Activated CD8-positive, alpha-beta memory T cell treated with anti-CD3 and anti-CD28 coated beads for 48 hours (primary cell): ENCODE data around the gene SENP3.

ENCODE experiments used
- DNase-seq, 3 experiments: peaks; one replicate each; pipeline ENCODE4 v3.0.0-alpha.2; 2020; ENCODE audit warnings: low read depth in 2 of 3, low spot score in 2 of 3

The SENP3 gene

GRCh38 chr17:7575959-7576358, 14.2 kb downstream of the SENP3 start:
- no peak for DNase-seq

DNA sequence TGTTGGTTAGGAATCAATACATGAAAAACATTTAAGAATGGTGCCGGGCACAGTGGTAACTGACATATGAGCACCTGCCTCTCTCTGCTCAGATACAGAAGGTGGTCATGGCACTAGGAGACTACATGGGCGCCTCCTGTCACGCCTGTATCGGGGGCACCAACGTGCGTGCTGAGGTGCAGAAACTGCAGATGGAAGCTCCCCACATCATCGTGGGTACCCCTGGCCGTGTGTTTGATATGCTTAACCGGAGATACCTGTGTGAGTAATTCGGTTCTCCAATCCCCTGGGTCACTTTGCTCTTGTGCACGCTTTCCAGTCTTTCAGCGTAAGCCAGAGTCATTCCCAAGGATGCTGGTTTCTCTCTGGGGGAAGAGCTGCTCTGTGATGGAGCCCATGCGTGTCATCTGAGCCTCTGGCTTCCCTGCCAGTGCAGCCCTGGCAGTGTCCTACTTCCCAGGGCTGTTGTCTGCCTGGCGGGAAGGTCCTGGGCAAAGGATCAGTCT, 14.8 kb downstream of the SENP3 start:
- DNase-seq = no peak

DNA sequence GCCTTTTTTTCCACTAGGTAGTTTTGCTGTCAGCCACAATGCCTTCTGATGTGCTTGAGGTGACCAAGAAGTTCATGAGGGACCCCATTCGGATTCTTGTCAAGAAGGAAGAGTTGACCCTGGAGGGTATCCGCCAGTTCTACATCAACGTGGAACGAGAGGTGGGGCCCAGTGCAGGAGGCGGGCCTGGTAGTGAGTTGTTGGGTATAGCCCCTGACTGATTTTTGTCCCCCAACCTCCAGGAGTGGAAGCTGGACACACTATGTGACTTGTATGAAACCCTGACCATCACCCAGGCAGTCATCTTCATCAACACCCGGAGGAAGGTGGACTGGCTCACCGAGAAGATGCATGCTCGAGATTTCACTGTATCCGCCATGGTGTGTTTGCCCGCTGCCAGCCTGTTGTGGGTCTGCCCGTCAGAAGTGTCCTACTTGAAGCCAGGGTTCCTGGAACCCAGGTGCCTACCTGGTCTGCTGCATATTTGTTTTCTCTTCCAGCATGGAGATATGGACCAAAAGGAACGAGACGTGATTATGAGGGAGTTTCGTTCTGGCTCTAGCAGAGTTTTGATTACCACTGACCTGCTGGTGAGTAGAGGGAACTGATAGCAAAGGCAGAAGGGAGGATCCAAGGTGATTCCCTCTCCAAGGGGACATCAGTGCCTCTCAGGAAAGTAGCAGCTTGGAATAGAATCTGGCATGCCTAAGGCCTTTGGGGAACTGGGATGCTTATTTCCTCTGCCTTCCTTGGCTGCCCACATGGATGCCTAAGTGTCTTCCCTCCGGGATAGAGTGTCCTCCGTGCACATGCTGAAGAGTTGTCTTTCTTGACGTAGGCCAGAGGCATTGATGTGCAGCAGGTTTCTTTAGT, 15.8 kb downstream of the SENP3 start:
- DNase-seq = no peak

DNA sequence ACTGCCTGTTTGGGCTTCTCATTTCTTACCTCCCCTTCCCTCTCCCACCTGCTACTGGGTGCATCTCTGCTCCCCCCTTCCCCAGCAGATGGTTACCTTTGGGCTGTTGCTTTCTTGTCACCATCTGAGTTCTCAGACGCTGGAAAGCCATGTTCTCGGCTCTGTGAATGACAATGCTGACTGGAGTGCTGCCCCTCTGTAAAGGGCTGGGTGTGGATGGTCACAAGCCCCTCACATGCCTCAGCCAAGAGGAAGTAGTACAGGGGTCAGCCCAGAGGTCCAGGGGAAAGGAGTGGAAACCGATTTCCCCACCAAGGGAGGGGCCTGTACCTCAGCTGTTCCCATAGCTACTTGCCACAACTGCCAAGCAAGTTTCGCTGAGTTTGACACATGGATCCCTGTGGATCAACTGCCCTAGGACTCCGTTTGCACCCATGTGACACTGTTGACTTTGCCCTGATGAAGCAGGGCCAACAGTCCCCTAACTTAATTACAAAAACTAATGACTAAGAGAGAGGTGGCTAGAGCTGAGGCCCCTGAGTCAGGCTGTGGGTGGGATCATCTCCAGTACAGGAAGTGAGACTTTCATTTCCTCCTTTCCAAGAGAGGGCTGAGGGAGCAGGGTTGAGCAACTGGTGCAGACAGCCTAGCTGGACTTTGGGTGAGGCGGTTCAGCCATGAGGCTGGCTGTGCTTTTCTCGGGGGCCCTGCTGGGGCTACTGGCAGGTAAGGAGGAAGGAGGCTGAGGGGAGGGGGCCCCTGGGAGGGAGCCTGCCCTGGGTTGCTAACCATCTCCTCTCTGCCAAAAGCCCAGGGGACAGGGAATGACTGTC, 17.5 kb downstream of the SENP3 start, which contains the start of gene CD68:
Gene CD68, plus strand, starts transcription at position 638 of the 833 bp plus-strand sequence. Its CDS starts 40 bp downstream, at position 678.
- DNase-seq = peak in 2 of 3 experiments; percentile 61 to 69

- no peak for DNase-seq
These were observed 18.3 kb downstream of the SENP3 start for GRCh38 chr17:7579834-7580603.

DNA sequence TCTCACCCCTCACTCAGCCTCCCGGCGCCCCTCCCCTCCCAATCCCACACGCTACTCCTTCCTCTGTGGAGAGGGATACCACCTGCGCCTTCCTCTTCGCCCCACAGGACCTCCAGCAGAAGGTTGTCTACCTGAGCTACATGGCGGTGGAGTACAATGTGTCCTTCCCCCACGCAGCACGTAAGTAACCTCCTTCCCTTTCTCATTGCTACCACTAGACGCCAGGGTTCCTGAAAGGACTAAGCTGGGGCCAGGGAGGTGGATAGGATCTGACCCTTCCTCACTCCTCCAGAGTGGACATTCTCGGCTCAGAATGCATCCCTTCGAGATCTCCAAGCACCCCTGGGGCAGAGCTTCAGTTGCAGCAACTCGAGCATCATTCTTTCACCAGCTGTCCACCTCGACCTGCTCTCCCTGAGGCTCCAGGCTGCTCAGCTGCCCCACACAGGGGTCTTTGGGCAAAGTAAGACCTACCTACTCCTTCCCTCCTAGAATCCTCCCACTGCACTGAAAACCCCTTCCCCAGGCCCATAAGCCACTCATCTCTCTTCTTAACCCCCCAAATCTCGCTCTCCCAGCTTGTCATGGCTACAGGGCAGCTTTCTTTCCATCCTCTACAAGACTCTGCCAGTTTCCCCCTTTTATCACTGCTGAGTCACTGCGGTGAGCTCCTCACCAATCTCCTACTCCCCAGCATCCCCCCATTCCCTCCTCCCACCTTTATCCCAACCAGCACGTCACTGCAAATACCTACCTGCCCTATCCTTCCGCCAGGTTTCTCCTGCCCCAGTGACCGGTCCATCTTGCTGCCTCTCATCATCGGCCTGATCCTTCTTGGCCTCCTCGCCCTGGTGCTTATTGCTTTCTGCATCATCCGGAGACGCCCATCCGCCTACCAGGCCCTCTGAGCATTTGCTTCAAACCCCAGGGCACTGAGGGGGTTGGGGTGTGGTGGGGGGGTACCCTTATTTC, 19.2 kb downstream of the SENP3 start:
- no peak for DNase-seq

DNA sequence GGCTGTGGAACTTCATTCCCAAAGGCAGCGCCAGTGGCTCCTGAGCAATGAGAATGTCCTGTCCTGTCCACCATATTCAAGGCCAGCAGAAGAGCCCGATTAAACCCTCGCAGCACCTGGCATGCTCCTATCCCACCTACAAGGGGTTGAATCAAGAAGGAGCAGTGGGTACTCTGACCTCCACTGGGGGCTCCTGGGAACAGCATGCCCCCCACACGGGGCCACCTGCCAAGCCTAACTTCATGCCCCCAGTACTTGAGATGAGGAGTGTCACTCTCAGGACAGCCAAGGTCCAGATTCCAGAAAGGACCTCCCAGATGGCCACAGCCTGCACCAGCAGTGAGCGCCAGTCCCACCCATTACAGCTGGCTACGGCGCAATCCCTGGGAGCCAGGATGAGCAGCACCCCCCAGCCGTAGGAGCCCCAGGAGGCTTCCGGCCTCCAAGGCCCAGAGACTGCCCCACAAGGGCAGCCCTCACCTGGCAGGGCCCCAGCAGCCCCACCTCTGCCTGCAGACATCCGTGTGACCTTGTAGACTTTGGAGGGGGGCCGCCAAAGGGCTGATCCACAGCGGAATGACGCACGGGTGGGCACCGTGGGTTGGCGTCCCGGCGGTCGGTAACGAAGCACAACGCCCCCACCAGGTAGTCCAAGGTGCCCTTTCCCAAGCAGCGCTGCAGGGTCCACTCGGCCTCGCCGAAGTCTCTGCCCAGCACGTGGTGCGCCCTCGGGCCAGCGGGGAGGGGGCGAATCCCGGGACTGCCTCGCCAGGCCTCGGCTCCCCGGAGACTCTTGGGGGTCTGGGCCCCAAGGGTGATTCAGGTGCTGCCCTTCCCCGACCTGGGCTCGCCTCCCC, 20.9 kb downstream of the SENP3 start:
- no peak for DNase-seq

- peak; percentile 83 to 91 (median 89) for DNase-seq
These were observed 21.8 kb downstream of the SENP3 start, which contains the start of gene MPDU1 for GRCh38 chr17:7583253-7584109. Gene MPDU1, plus strand, starts transcription at chr17:7583852. Its CDS starts 11 bp downstream, at chr17:7583863.

- DNase-seq = no peak
These were observed 25.1 kb downstream of the SENP3 start for GRCh38 chr17:7586673-7587419.

GRCh38 chr17:7587420-7588151, 25.9 kb downstream of the SENP3 start:
- no peak for DNase-seq

DNA sequence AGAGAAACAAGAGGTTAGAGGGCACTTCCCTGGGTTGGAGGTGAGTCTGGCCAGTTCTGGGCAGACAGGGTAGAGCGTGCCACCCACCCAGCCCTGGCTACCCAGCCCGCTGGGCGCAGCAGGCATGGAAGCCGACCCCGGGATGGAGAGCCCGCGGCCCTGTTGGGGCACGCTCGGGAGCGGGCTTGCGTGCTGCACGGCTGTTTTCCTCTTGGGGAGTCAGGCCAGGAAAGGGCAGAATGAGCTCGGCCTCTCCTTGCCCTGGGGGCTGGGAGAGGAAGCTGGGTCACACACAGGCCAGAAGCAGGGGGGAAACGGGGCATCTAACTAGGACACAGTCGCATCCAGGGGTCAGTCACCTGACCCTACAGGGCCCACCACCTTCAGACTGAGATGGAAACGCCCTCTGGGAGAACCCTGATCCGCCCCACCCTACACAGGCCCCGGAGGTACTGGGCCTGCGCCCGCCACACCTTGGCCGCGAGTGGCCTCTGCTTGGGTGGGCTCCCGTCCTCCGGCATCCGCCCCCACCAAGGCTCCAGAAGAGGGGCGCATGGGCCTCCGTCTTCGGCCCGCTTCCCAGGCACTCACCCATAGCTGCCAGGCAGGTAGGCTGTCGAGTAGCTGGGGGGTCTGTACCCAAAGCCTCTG, 27.0 kb downstream of the SENP3 start:
- DNase-seq = no peak

- no peak for DNase-seq
These were observed 27.6 kb downstream of the SENP3 start for GRCh38 chr17:7589204-7589868.

- DNase-seq = no peak
These were observed 28.4 kb downstream of the SENP3 start, which contains the start of gene SOX15 for GRCh38 chr17:7589891-7590691. Gene SOX15, minus strand, starts transcription at chr17:7590094. Its CDS starts 418 bp downstream, at chr17:7589676.

GRCh38 chr17:7590743-7591142, 29.0 kb downstream of the SENP3 start:
- DNase-seq = no peak
